B cell (primary cell): ENCODE measurements around the gene YTHDC1. TPM values are rescaled to one million over a fixed set of nuclear protein-coding genes. Genes with fewer than 3 reads are reported as not detected.
A peak's percentile ranks its signal among the peaks of the same experiment; 100 is the strongest.

Experiments used
- ATAC-seq: fragments of 200-7000 bp; cut with Tn5 transposase; one replicate; pipeline ENCODE4 v1.10.0; 2021; ENCODE audit warnings: low read depth, mild to moderate bottlenecking, moderate number of reproducible peaks, moderate library complexity
- CTCF ChIA-PET: fragments of 350-600 bp; sonication (Branson Sonifier 250); formaldehyde crosslinking; loops from one replicate; lab custom pipeline; 2021; ENCODE audit warnings: antibody characterized with exemption, inconsistent platforms; lab: Charles Lee
- POLR2A ChIA-PET: fragments of 350-600 bp; sonication (Branson Sonifier 250); formaldehyde crosslinking; loops from one replicate; lab custom pipeline; 2021; ENCODE audit warnings: antibody characterized with exemption; lab: Charles Lee
- DNase-seq: peaks from one replicate; pipeline ENCODE4 v3.0.0; 2013
- H2AFZ ChIP-seq: 2 replicates; pipeline ENCODE4 v1.6.1; 2012; ENCODE audit warnings: mild to moderate bottlenecking, low read depth, low read length; ENCODE audit not compliant: insufficient read depth, poor library complexity, severe bottlenecking
- H3K27ac ChIP-seq, 2 donors: 1 replicate in 1 of 2; 2 replicates in 1 of 2; pipeline ENCODE4 v1.5.1; 2012 to 2013; ENCODE audit warnings: low read length in 2 of 2, mild to moderate bottlenecking in 2 of 2, moderate library complexity in 1 of 2
- H3K27me3 ChIP-seq, 4 experiments: fragments of 200-600 bp in 1 of 4; sonication (generic) in 1 of 4; replicated peaks in 1 of 4; 1 replicate in 2 of 4; 2 replicates in 2 of 4; pipeline versions ENCODE4 v1.6.1 to v1.7.0; 2013 to 2016; ENCODE audit warnings: low read length in 3 of 4, mild to moderate bottlenecking in 2 of 4, mixed read lengths in 1 of 4, moderate library complexity in 1 of 4; ENCODE audit not compliant: insufficient read depth in 4 of 4, control insufficient read depth in 3 of 4; ENCODE audit errors: control extremely low read depth in 1 of 4
- H3K36me3 ChIP-seq, 2 experiments: replicated peaks in 1 of 2; 1 replicate in 1 of 2; 2 replicates in 1 of 2; pipeline versions ENCODE4 v1.6.1 to v1.7.1; 2013; ENCODE audit warnings: low read length in 1 of 2; ENCODE audit not compliant: insufficient read depth in 2 of 2, control insufficient read depth in 1 of 2; ENCODE audit errors: control extremely low read depth in 1 of 2, extremely low read depth in 1 of 2
- H3K4me1 ChIP-seq, 2 donors: fragments of 200-600 bp in 1 of 2; sonication (generic) in 1 of 2; 1 replicate in 1 of 2; 2 replicates in 1 of 2; pipeline versions ENCODE4 v1.5.1 to v1.6.1; 2013 to 2017; ENCODE audit warnings: low read length in 2 of 2; ENCODE audit not compliant: control insufficient read depth in 2 of 2, insufficient read depth in 2 of 2
- H3K4me2 ChIP-seq: replicated peaks from 2 replicates; pipeline ENCODE3; 2012; ENCODE audit warnings: mild to moderate bottlenecking, low read depth, low read length; ENCODE audit not compliant: poor library complexity, severe bottlenecking
- H3K4me3 ChIP-seq, 5 experiments: fragments of 200-600 bp in 1 of 5; sonication (generic) in 1 of 5; 1 replicate in 3 of 5; 2 replicates in 2 of 5; pipeline versions ENCODE4 v1.5.1 to v1.7.0; 2011 to 2016; ENCODE audit warnings: low read length in 4 of 5, mild to moderate bottlenecking in 4 of 5, low read depth in 2 of 5, control low read depth in 1 of 5, moderate library complexity in 1 of 5; ENCODE audit not compliant: insufficient read depth in 1 of 5; ENCODE audit errors: control extremely low read depth in 1 of 5, extremely low read depth in 1 of 5
- H3K79me2 ChIP-seq: fragments of 200-600 bp; sonication (generic); one replicate; pipeline ENCODE4 v1.6.0; 2016; ENCODE audit warnings: low read length; ENCODE audit not compliant: control insufficient read depth, insufficient read depth
- H3K9ac ChIP-seq: fragments of 200-600 bp; sonication (generic); 2 replicates; pipeline ENCODE4 v1.6.1; 2017; ENCODE audit warnings: mild to moderate bottlenecking, low read length, moderate library complexity
- H3K9me3 ChIP-seq, 3 donors: one replicate each; pipeline versions ENCODE4 v1.6.1 to v1.7.1; 2013; ENCODE audit warnings: low read length in 2 of 3; ENCODE audit not compliant: control insufficient read depth in 2 of 3, insufficient read depth in 1 of 3; ENCODE audit errors: control extremely low read depth in 1 of 3
- H4K20me1 ChIP-seq: 2 replicates; pipeline ENCODE4 v1.6.0; 2012; ENCODE audit warnings: mild to moderate bottlenecking, low read length; ENCODE audit not compliant: insufficient read depth, control insufficient read depth, poor library complexity, severe bottlenecking
- H3K27ac Mint-ChIP-seq: one replicate; pipeline ENCODE4 v1.8.0; 2021; ENCODE audit warnings: mixed read lengths
- H3K27me3 Mint-ChIP-seq: one replicate; pipeline ENCODE4 v1.8.0; 2021; ENCODE audit warnings: mixed read lengths
- H3K4me1 Mint-ChIP-seq: one replicate; pipeline ENCODE4 v1.8.0; 2021; ENCODE audit warnings: mixed read lengths
- H3K4me3 Mint-ChIP-seq: one replicate; pipeline ENCODE4 v1.8.0; 2021; ENCODE audit warnings: mixed read lengths
- H3K9me3 Mint-ChIP-seq: one replicate; pipeline ENCODE4 v1.8.0; 2022; ENCODE audit warnings: mixed read lengths; ENCODE audit not compliant: insufficient read depth
- EZH2 ChIP-seq: IDR thresholded peaks from 2 replicates; pipeline ENCODE4 v1.6.1; 2012; ENCODE audit warnings: borderline replicate concordance, low read depth, mild to moderate bottlenecking, moderate library complexity, low read length; ENCODE audit not compliant: insufficient read depth, poor library complexity, severe bottlenecking
- WGBS: methylation state at CpG from one replicate; pipeline ENCODE4 v1.1.5; 2013; ENCODE audit warnings: missing lambda C conversion rate; ENCODE audit not compliant: insufficient coverage; 5-methylcytosine and 5-hydroxymethylcytosine counted together
- intact Hi-C: fragments of 100-400 bp; cut with micrococcal nuclease; formaldehyde crosslinking; loops from one replicate; pipeline ENCODE4 v1.10.0; 2022
- polyA plus RNA-seq: library from polyadenylated mRNA; depleted of rRNA; stranded (reverse); fragments of >200 nt; gene quantifications from 2 replicates; pipeline ENCODE4 v1.2.3, GENCODE V29; 2012
- total RNA-seq, 2 donors: library from RNA; stranded (reverse); fragments of 120-200 nt in 1 of 2; gene quantifications; 1 replicate in 1 of 2; 2 replicates in 1 of 2; pipeline versions ENCODE4 v1.2.3 to v1.2.4, GENCODE V29; 2013 to 2022
- TF ChIP-seq, protein P1 (sequence below): fragments of 200-600 bp; IDR thresholded peaks from one replicate; pipeline ENCODE4 v1.8.0; 2022; ENCODE audit warnings: antibody characterized with exemption, mild to moderate bottlenecking

YTHDC1 gene
- total and polyA plus RNA-seq, 2 donors (not counting 1 experiment from before 2014, with no cell fraction given), result 26.9 to 179 TPM

DNA sequence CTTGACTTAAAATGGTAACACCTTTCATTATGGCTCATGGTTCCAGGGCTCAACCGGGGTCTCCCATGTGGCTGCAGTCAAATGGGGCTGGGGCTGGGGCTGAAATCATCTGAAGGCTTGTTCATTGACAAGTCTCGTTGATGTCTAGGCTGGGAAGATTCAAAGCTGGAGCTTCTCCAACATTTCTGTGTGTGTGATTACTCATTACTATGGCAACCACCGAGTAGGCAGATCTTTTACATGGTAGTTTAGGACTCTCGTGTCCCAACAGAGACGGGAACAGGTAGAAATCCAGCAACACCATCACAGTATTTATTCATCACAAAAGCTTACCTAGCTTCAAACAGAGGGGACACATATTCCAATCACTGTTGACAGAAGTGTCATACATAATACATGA, 7.8 kb downstream of the YTHDC1 start:
- Histone ChIP-seq H3K4me2 (no peak overlapping the region), H3K9me3 (no peaks in the 10 kb centered on the region), H3K27ac (no peak overlapping the region), H2AFZ (no peak overlapping the region), H3K79me2 (peaks cover 89% of the 10 kb centered on the region), H3K9ac (no peak overlapping the region), H3K36me3 (peaks cover 0 to 8% of the 10 kb centered on the region in 2 experiments), H3K4me3 (no peak overlapping the region), H4K20me1 (peaks cover 85% of the 10 kb centered on the region), H3K27me3 (no peaks in the 10 kb centered on the region), H3K4me1 (peaks cover 22 to 32% of the 10 kb centered on the region in 2 donors)
- CTCF ChIA-PET, result interaction anchor here (0.6 to 1.3 kb wide), 4 partner anchors 10 to 70 kb away, joined by 3 to 4 read pairs (median 3); no protein-coding TSS in a partner anchor
- WGBS, result no CpG with 5 or more reads among the region's 5 CpGs
- POLR2A ChIA-PET, result no interaction called here
- H3K4me3 Mint-ChIP-seq, result peak overlapping the region; percentile 8
- no peak overlapping the region for H3K27ac Mint-ChIP-seq
- H3K4me1 Mint-ChIP-seq, result peaks cover 62% of the 10 kb centered on the region
- TF ChIP-seq, protein P1, sequence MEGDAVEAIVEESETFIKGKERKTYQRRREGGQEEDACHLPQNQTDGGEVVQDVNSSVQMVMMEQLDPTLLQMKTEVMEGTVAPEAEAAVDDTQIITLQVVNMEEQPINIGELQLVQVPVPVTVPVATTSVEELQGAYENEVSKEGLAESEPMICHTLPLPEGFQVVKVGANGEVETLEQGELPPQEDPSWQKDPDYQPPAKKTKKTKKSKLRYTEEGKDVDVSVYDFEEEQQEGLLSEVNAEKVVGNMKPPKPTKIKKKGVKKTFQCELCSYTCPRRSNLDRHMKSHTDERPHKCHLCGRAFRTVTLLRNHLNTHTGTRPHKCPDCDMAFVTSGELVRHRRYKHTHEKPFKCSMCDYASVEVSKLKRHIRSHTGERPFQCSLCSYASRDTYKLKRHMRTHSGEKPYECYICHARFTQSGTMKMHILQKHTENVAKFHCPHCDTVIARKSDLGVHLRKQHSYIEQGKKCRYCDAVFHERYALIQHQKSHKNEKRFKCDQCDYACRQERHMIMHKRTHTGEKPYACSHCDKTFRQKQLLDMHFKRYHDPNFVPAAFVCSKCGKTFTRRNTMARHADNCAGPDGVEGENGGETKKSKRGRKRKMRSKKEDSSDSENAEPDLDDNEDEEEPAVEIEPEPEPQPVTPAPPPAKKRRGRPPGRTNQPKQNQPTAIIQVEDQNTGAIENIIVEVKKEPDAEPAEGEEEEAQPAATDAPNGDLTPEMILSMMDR, result no peak
- TF ChIP-seq EZH2, result no peak
- H3K27me3 Mint-ChIP-seq, result no peaks in the 10 kb centered on the region
- DNase-seq, result no peak
- no peaks in the 10 kb centered on the region for H3K9me3 Mint-ChIP-seq
- ATAC-seq, result no peak
- intact Hi-C loops, result no loop called here

DNA sequence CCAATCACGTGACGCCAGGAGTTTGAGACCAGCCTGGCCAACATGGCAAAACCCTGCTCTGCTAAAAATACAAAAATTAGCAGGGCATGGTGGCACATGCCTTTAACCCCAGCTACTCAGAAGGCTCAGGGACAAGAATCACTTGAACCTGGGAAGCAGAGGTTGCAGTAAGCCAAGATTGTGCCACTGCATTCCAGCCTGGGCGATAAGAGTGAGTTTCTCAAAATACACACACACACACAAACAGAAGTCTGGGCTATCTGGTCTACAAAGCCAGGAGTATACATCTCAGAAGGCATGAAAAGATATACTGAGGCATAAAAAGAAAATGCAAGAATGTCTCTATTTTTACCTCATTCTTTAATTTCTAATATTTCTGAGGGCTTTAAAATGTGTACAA, 11.3 kb downstream of the YTHDC1 start:
- Histone ChIP-seq H2AFZ (no peak overlapping the region), H3K4me1 (peaks cover 0 to 10% of the 10 kb centered on the region in 2 donors), H3K9ac (no peak overlapping the region), H3K4me3 (no peak overlapping the region), H3K27ac (no peak overlapping the region), H4K20me1 (peaks cover 75% of the 10 kb centered on the region), H3K9me3 (no peaks in the 10 kb centered on the region), H3K79me2 (peaks cover 57% of the 10 kb centered on the region), H3K4me2 (no peak overlapping the region), H3K36me3 (peaks cover 6 to 37% of the 10 kb centered on the region in 2 experiments), H3K27me3 (no peaks in the 10 kb centered on the region)
- peaks cover 36% of the 10 kb centered on the region for H3K4me1 Mint-ChIP-seq
- DNase-seq, result no peak
- H3K27ac Mint-ChIP-seq, result no peak overlapping the region
- H3K27me3 Mint-ChIP-seq, result no peaks in the 10 kb centered on the region
- TF ChIP-seq, protein P1, result no peak
- no peak for TF ChIP-seq EZH2
- no peak for ATAC-seq
- no peak overlapping the region for H3K4me3 Mint-ChIP-seq
- CTCF ChIA-PET, result no interaction called here
- POLR2A ChIA-PET, result no interaction called here
- no peaks in the 10 kb centered on the region for H3K9me3 Mint-ChIP-seq
- intact Hi-C loops, result no loop called here
- 100% methylated on average over 2 of the region's 3 CpGs for WGBS
